Measurements from ENCODE around the gene MRGPRD. TPM values are rescaled to one million over a fixed set of nuclear protein-coding genes. Genes with fewer than 3 reads are reported as not detected.

The MRGPRD gene
- total and polyA plus RNA-seq, 2 experiments from 2014 or later = not detected

DNA sequence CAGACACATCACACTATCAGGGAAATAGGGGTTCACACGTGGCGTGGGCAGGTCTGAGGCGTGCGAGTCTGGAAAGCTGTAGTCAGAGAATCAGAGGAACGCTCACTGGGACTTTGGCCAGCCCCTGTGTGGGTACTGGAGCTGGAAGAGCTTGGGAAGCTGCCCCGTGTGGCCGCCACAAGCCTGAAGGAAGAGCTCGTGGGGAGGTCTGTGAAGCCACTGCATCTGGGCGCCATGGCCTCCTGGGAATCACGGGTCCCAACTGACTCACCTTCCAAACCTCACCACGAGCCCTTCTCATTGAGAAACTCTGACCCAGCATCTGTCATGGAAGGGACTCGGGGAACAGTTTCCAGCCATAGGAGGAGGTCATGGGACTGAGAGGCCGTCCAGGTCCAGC is 38.1 kb upstream of the MRGPRD start:
- Histone ChIP-seq H4K20me1 (replicated peaks; ENCODE audit: insufficient read depth) (no peaks in the 10 kb centered on the region), H3K4me1 (ENCODE audit: insufficient read depth) (peaks cover 11% of the 10 kb centered on the region; the same call in 1 of the 2 replicates), H3K79me2 (replicated peaks; ENCODE audit: insufficient read depth) (no peaks in the 10 kb centered on the region), H3F3A (replicated peaks; ENCODE audit: low read depth) (no peaks in the 10 kb centered on the region), H2AFZ (no peak overlapping the region), H3K27me3 (ENCODE audit: insufficient read depth) (no peaks in the 10 kb centered on the region), H3K4me2 (no peak overlapping the region), H3K36me3 (ENCODE audit: insufficient read depth) (no peaks in the 10 kb centered on the region), H3K27ac (ENCODE audit: low read depth) (no peak overlapping the region), H3K4me3 (no peak overlapping the region), H3K9me2 (ENCODE audit: insufficient read depth) (no peaks in the 10 kb centered on the region)
- no peak overlapping the region for H3K4me3 Mint-ChIP-seq
- peaks cover 15% of the 10 kb centered on the region for H3K27me3 Mint-ChIP-seq (ENCODE audit: insufficient read depth, low read depth, poor library complexity)
- H3K4me1 Mint-ChIP-seq = peaks cover 11% of the 10 kb centered on the region; the same call in 2 of the 3 replicates
- no peak for DNase-seq (ENCODE audit: low spot score)
- TF ChIP-seq ZNF462 (CRISPR knock-in tag; IDR thresholded peaks at IDR 0.05) (no peak), CTCF (conservative IDR thresholded peaks at IDR 0.05; ENCODE audit: low read depth in 2 of 2) (no peak), EZH2 (IDR thresholded peaks at IDR 0.05; ENCODE audit: low read depth, unreplicated experiment) (no peak), STAT1 (IDR thresholded peaks at IDR 0.05; ENCODE audit: unreplicated experiment) (no peak), CREB1 (CRISPR knock-in tag; IDR thresholded peaks at IDR 0.05; ENCODE audit: low read depth) (no peak), EZH2phosphoT487 (IDR thresholded peaks at IDR 0.05; ENCODE audit: unreplicated experiment) (no peak), ZNF331 (CRISPR knock-in tag; IDR thresholded peaks at IDR 0.05; ENCODE audit: low read depth) (no peak), JUNB (IDR thresholded peaks at IDR 0.05; ENCODE audit: unreplicated experiment) (no peak), ZNF114 (CRISPR knock-in tag; IDR thresholded peaks at IDR 0.05) (no peak), NANOG (IDR thresholded peaks at IDR 0.05; ENCODE audit: borderline replicate concordance) (no peak), REST (IDR thresholded peaks at IDR 0.05; ENCODE audit: unreplicated experiment) (no peak), POLR2AphosphoS5 (IDR thresholded peaks at IDR 0.05; ENCODE audit: low read depth) (no peak)
- H3K27ac Mint-ChIP-seq = no peak overlapping the region
- no peaks in the 10 kb centered on the region; the same call in 2 of the 3 replicates for H3K36me3 Mint-ChIP-seq (ENCODE audit: low read depth)
- peak; percentile 32; the same call in 2 of the 3 replicates for ATAC-seq
- H3K9me3 Mint-ChIP-seq = peaks cover 3% of the 10 kb centered on the region; the same call in 2 of the 3 replicates

Data from GM23338 (cell line).